ENCODE measurements around the gene MUC4.
"Not testable (repeated sequence)": the region's sequence is repeated elsewhere in the genome, so short reads cannot be mapped to it uniquely, and the experiment has no call there.

MUC4 gene

GRCh38 chr3:195738274-195739044 is 73.3 kb downstream of the MUC4 start:
- no peak for ATAC-seq
- TF ChIP-seq SNAI2 (CRISPR knock-in tag; IDR thresholded peaks at IDR 0.05): no peak
- TF ChIP-seq PPARA (CRISPR knock-in tag; IDR thresholded peaks at IDR 0.05; ENCODE audit: borderline replicate concordance): no peak
- no peak for TF ChIP-seq CSDC2 (CRISPR knock-in tag; IDR thresholded peaks at IDR 0.05)
- no peak for TF ChIP-seq POU6F1 (CRISPR knock-in tag; IDR thresholded peaks at IDR 0.05; ENCODE audit: borderline replicate concordance, low read depth)
- no peak for TF ChIP-seq ZFP30 (CRISPR knock-in tag; IDR thresholded peaks at IDR 0.05)
- no peak for TF ChIP-seq CREB5 (CRISPR knock-in tag; IDR thresholded peaks at IDR 0.05; ENCODE audit: low read depth)
- no peak for TF ChIP-seq RARB (CRISPR knock-in tag; IDR thresholded peaks at IDR 0.05)
- TF ChIP-seq TCF4 (CRISPR knock-in tag; IDR thresholded peaks at IDR 0.05; ENCODE audit: borderline replicate concordance): no peak
- no peak for TF ChIP-seq GLIS3 (CRISPR knock-in tag; IDR thresholded peaks at IDR 0.05)
- TF ChIP-seq ZNF565 (CRISPR knock-in tag; conservative IDR thresholded peaks at IDR 0.05; ENCODE audit: low read depth): no peak
- no peak for TF ChIP-seq ESRRG (CRISPR knock-in tag; IDR thresholded peaks at IDR 0.05)
- no peak for TF ChIP-seq OSR1 (CRISPR knock-in tag; IDR thresholded peaks at IDR 0.05)
- no peak for TF ChIP-seq TSHZ2 (CRISPR knock-in tag; IDR thresholded peaks at IDR 0.05)

- ATAC-seq: not testable (repeated sequence)
These were observed 73.9 kb downstream of the MUC4 start for GRCh38 chr3:195737782-195738181.

- ATAC-seq: no peak
- TF ChIP-seq ZNF8 (CRISPR knock-in tag; IDR thresholded peaks at IDR 0.05): no peak
- peak; percentile 94 for TF ChIP-seq ZFP3 (CRISPR knock-in tag; IDR thresholded peaks at IDR 0.05)
These were observed 74.8 kb downstream of the MUC4 start for GRCh38 chr3:195736866-195737490.

GRCh38 chr3:195735036-195735695 is 76.6 kb downstream of the MUC4 start:
- ATAC-seq: no peak
- TF ChIP-seq TOX (CRISPR knock-in tag; IDR thresholded peaks at IDR 0.05; ENCODE audit: borderline replicate concordance) (no peak), ESRRG (CRISPR knock-in tag; IDR thresholded peaks at IDR 0.05) (no peak), CREB5 (CRISPR knock-in tag; IDR thresholded peaks at IDR 0.05; ENCODE audit: low read depth) (no peak), CSRNP3 (CRISPR knock-in tag; IDR thresholded peaks at IDR 0.05) (no peak), ZNF70 (CRISPR knock-in tag; IDR thresholded peaks at IDR 0.05) (no peak), ZFP30 (CRISPR knock-in tag; IDR thresholded peaks at IDR 0.05) (no peak), POU6F1 (CRISPR knock-in tag; IDR thresholded peaks at IDR 0.05; ENCODE audit: borderline replicate concordance, low read depth) (no peak), OSR1 (CRISPR knock-in tag; IDR thresholded peaks at IDR 0.05) (no peak), ZC3H10 (CRISPR knock-in tag; IDR thresholded peaks at IDR 0.05) (no peak), SNAI2 (CRISPR knock-in tag; IDR thresholded peaks at IDR 0.05) (no peak), TCF4 (CRISPR knock-in tag; IDR thresholded peaks at IDR 0.05; ENCODE audit: borderline replicate concordance) (no peak)
